Measurements from ENCODE around the gene DNAL1. TPM values are rescaled to one million over a fixed set of nuclear protein-coding genes. Genes with fewer than 3 reads are reported as not detected.
A peak's percentile ranks its signal among the peaks of the same experiment; 100 is the strongest.
"Not testable (repeated sequence)": the region's sequence is repeated elsewhere in the genome, so short reads cannot be mapped to it uniquely, and the experiment has no call there.

DNAL1 gene
- total RNA-seq, 1 donor, result 9.9 TPM

DNA sequence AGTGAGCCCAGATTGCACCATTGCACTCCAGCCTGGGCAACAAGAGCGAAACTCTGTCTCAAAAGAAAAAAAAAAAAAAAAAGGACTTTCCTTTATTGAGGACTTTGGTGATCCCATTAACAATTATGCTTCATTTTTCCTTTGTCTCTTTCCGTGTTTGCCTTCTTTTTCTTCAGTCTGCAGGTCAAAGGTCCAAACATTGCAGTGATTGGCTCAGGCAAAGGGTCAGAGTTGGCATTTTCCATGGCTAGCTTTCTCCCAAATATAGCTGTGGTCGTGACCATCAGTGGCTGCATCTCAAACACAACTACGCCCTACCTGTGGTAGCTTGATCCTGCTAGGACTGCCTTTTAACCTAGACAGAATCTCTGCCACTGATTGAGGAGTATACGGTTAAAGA lies 7.0 kb upstream of the DNAL1 start:
- H3K4me3 ChIP-seq (ENCODE audit: low read depth, low read length), result no peak overlapping the region
- no peak for DNase-seq (ENCODE audit: low read depth)
- TF ChIP-seq, protein P1, sequence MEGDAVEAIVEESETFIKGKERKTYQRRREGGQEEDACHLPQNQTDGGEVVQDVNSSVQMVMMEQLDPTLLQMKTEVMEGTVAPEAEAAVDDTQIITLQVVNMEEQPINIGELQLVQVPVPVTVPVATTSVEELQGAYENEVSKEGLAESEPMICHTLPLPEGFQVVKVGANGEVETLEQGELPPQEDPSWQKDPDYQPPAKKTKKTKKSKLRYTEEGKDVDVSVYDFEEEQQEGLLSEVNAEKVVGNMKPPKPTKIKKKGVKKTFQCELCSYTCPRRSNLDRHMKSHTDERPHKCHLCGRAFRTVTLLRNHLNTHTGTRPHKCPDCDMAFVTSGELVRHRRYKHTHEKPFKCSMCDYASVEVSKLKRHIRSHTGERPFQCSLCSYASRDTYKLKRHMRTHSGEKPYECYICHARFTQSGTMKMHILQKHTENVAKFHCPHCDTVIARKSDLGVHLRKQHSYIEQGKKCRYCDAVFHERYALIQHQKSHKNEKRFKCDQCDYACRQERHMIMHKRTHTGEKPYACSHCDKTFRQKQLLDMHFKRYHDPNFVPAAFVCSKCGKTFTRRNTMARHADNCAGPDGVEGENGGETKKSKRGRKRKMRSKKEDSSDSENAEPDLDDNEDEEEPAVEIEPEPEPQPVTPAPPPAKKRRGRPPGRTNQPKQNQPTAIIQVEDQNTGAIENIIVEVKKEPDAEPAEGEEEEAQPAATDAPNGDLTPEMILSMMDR (IDR thresholded peaks at IDR 0.05; ENCODE audit: insufficient read depth, low read depth, low read length), result no peak

DNA sequence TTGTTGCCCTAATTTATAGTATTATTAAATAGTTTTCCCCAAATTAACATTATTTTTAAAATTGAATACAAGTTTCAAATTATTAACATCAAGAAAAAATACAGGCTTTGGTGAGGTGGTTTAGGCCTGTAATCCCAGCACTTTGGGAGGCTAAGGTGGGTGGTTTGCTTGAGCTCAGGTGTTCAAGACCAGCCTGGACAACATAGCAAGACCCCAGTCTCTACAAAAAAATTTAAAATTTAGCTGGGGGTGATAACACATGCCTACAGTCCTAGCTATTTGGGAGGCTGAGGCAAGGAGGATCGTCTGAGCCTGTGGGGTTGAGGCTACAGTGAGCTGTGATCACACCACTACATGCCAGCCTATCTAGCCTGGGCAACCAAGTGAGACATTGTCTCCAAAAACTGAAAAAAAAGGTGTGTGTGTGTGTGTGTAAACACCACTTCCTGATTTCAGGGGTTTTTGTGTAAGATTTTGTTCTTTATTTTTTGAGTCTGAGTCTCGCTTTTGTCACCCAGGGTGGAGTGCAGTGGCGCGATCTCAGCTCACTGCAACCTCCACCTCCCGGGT lies 3.9 kb upstream of the DNAL1 start:
- H3K4me3 ChIP-seq (ENCODE audit: low read depth, low read length), result no peak overlapping the region
- TF ChIP-seq, protein P1 (IDR thresholded peaks at IDR 0.05; ENCODE audit: insufficient read depth, low read depth, low read length), result no peak
- no peak for DNase-seq (ENCODE audit: low read depth)

- TF ChIP-seq, protein P1 (IDR thresholded peaks at IDR 0.05; ENCODE audit: insufficient read depth, low read depth, low read length), result no peak
- no peak for DNase-seq (ENCODE audit: low read depth)
- peak overlapping the region; percentile 87 for H3K4me3 ChIP-seq (ENCODE audit: low read depth, low read length)
These were observed 443 bp downstream of the DNAL1 start for GRCh38 chr14:73645248-73645610.

DNA sequence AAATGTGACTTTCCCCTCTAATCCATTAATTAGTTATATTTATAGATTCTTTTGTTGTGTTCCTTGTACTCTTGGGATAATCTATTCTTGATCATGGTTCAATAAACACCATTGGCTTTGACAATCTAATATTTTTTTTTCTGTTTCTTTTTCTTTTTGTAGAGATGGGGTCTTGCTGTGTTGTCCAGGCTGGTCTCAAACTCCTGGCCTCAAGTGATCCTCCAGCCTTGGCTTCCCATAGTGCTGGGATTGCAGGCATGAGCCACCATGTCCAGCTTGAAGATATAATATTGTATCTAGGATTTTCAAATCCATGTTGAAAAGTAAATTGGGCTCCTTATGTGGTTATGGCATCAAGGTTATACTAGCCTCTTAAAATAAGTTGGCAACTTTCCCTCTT lies 6.2 kb downstream of the DNAL1 start:
- DNase-seq (ENCODE audit: low read depth), result no peak
- H3K4me3 ChIP-seq (ENCODE audit: low read depth, low read length), result no peak overlapping the region
- TF ChIP-seq, protein P1 (IDR thresholded peaks at IDR 0.05; ENCODE audit: insufficient read depth, low read depth, low read length), result no peak

DNA sequence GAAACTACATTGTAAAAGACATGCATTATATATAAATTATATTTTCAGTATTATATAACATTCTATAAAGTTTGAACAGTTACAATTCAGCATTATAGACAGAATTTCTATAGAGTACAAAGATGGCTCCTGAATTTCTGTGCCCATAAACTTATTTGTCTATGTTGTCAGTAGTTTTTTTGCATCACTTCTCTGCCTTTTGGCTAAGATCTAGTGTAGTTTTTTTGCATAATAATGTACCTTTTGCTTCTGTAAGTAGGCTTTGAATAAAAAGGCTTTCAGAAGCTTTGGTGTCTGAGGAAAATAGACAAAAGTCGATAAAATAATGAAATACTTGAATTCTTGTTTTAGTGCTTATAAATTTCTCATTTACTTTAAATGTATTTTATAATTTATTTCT lies 11.1 kb downstream of the DNAL1 start:
- TF ChIP-seq, protein P1 (IDR thresholded peaks at IDR 0.05; ENCODE audit: insufficient read depth, low read depth, low read length), result no peak
- no peak for DNase-seq (ENCODE audit: low read depth)
- H3K4me3 ChIP-seq (ENCODE audit: low read depth, low read length), result no peak overlapping the region

DNA sequence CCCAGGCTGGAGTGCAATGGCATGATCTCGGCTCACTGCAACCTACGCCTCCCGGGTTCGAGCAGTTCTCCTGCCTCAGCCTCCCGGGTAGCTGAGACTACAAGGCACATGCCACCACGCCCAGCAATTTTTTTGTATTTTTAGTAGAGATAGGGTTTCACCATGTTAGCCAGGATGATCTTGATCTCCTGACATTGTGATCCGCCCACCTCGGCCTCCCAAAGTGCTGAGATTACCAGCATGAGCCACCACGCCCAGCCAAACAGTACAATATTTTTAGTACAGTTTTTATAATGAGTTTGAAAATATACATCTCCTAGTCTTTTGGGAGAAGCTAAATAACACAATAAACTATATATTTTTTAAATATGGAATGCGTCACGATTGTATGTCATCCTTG lies 14.4 kb downstream of the DNAL1 start:
- not testable (repeated sequence) for H3K4me3 ChIP-seq (ENCODE audit: low read depth, low read length); DNase-seq (ENCODE audit: low read depth)

- DNase-seq (ENCODE audit: low read depth), result no peak
- no peak overlapping the region for H3K4me3 ChIP-seq (ENCODE audit: low read depth, low read length)
These were observed 15.7 kb downstream of the DNAL1 start for GRCh38 chr14:73660511-73660910.

More at GRCh38 chr14:73660511-73660910, 15.7 kb downstream of the DNAL1 start:
- TF ChIP-seq, protein P1 (IDR thresholded peaks at IDR 0.05; ENCODE audit: insufficient read depth, low read depth, low read length), result no peak

Data from fibroblast of villous mesenchyme (primary cell).